Mammary epithelial cell (primary cell): ENCODE measurements around the gene SFXN1.

Experiments
- EZH2 ChIP-seq: IDR thresholded peaks from 2 replicates; pipeline ENCODE4 v1.6.1; 2012; ENCODE audit warnings: low read length, inconsistent platforms, borderline replicate concordance
- TF ChIP-seq, protein P1 (sequence below), 2 donors: IDR thresholded peaks in 1 of 2; conservative IDR thresholded peaks in 1 of 2; 2 replicates each; pipeline ENCODE4 v1.5.1; 2011 to 2012; ENCODE audit warnings: inconsistent platforms in 2 of 2, low read length in 2 of 2, mild to moderate bottlenecking in 2 of 2, control low read depth in 1 of 2, low read depth in 1 of 2; ENCODE audit not compliant: insufficient read depth in 1 of 2; ENCODE audit errors: extremely low read depth in 1 of 2

DNA sequence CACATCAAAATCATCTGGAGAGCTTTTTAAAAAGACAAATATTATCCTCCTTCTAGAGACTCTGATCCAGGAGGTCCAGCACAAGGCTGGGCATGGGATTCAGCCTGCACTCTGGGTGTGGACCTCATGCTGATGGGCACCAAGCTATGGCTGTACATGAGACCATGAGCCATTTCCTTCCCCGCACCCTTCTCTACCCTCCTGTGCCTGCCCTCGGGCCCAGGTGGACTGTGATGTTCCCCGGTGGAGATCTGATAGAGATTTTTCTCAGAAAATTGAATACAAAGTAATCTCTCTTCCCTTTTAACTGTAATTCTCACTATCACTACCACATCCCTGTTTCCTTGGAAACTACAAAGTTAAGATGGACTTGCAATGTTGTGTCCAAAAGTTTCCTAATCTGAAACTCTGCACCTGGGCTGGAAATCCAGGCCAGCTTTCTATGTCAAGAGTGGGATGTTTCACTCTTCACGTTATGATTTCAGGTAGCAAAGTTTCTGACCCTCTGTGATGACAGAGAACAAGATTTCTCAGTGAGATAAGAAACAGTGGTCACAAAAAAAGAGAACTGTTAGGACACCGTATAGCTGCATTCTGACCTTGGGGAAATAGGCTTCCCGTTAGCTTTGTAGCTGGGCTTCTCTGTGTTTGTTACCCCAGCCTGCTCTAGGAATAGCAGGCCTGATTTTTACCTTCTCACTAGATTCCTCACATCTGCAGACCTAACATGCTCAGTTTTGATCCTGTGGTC, 11.5 kb downstream of the SFXN1 start:
- TF ChIP-seq, protein P1, sequence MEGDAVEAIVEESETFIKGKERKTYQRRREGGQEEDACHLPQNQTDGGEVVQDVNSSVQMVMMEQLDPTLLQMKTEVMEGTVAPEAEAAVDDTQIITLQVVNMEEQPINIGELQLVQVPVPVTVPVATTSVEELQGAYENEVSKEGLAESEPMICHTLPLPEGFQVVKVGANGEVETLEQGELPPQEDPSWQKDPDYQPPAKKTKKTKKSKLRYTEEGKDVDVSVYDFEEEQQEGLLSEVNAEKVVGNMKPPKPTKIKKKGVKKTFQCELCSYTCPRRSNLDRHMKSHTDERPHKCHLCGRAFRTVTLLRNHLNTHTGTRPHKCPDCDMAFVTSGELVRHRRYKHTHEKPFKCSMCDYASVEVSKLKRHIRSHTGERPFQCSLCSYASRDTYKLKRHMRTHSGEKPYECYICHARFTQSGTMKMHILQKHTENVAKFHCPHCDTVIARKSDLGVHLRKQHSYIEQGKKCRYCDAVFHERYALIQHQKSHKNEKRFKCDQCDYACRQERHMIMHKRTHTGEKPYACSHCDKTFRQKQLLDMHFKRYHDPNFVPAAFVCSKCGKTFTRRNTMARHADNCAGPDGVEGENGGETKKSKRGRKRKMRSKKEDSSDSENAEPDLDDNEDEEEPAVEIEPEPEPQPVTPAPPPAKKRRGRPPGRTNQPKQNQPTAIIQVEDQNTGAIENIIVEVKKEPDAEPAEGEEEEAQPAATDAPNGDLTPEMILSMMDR (conservative IDR thresholded peaks at IDR 0.05 in 1 of 2, IDR thresholded peaks at IDR 0.05 in 1 of 2; ENCODE audit: extremely low read depth in 1 of 2, insufficient read depth in 1 of 2, low read depth in 1 of 2, low read length in 2 of 2) = no peak
- TF ChIP-seq EZH2 = no peak
